ENCODE results near the gene PPP1CC.

- TF ChIP-seq, protein P1, sequence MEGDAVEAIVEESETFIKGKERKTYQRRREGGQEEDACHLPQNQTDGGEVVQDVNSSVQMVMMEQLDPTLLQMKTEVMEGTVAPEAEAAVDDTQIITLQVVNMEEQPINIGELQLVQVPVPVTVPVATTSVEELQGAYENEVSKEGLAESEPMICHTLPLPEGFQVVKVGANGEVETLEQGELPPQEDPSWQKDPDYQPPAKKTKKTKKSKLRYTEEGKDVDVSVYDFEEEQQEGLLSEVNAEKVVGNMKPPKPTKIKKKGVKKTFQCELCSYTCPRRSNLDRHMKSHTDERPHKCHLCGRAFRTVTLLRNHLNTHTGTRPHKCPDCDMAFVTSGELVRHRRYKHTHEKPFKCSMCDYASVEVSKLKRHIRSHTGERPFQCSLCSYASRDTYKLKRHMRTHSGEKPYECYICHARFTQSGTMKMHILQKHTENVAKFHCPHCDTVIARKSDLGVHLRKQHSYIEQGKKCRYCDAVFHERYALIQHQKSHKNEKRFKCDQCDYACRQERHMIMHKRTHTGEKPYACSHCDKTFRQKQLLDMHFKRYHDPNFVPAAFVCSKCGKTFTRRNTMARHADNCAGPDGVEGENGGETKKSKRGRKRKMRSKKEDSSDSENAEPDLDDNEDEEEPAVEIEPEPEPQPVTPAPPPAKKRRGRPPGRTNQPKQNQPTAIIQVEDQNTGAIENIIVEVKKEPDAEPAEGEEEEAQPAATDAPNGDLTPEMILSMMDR (IDR thresholded peaks at IDR 0.05): no peak
- TF ChIP-seq POLR2A (IDR thresholded peaks at IDR 0.05) (no peak), EP300 (IDR thresholded peaks at IDR 0.05) (no peak)
Measured at GRCh38 chr12:110780448-110780847, 37.8 kb upstream of the PPP1CC start.
